AG09319 (cell line): Measurements from ENCODE around the gene TRIM68.
A peak's percentile ranks its signal among the peaks of the same experiment; 100 is the strongest.

Source experiments
- DNase-seq: peaks from one replicate; pipeline ENCODE4 v3.0.0-alpha.2; 2010; ENCODE audit warnings: low read depth; ENCODE audit errors: extremely low read depth
- TF ChIP-seq, protein P1 (sequence below): IDR thresholded peaks from 2 replicates; pipeline ENCODE4 v1.5.1; 2011; ENCODE audit warnings: low read depth, mild to moderate bottlenecking, inconsistent platforms, low read length, moderate library complexity

Gene TRIM68

GRCh38 chr11:4619514-4619913, 11.5 kb upstream of the TRIM68 start:
- DNase-seq = no peak
- TF ChIP-seq, protein P1, sequence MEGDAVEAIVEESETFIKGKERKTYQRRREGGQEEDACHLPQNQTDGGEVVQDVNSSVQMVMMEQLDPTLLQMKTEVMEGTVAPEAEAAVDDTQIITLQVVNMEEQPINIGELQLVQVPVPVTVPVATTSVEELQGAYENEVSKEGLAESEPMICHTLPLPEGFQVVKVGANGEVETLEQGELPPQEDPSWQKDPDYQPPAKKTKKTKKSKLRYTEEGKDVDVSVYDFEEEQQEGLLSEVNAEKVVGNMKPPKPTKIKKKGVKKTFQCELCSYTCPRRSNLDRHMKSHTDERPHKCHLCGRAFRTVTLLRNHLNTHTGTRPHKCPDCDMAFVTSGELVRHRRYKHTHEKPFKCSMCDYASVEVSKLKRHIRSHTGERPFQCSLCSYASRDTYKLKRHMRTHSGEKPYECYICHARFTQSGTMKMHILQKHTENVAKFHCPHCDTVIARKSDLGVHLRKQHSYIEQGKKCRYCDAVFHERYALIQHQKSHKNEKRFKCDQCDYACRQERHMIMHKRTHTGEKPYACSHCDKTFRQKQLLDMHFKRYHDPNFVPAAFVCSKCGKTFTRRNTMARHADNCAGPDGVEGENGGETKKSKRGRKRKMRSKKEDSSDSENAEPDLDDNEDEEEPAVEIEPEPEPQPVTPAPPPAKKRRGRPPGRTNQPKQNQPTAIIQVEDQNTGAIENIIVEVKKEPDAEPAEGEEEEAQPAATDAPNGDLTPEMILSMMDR = no peak

DNA sequence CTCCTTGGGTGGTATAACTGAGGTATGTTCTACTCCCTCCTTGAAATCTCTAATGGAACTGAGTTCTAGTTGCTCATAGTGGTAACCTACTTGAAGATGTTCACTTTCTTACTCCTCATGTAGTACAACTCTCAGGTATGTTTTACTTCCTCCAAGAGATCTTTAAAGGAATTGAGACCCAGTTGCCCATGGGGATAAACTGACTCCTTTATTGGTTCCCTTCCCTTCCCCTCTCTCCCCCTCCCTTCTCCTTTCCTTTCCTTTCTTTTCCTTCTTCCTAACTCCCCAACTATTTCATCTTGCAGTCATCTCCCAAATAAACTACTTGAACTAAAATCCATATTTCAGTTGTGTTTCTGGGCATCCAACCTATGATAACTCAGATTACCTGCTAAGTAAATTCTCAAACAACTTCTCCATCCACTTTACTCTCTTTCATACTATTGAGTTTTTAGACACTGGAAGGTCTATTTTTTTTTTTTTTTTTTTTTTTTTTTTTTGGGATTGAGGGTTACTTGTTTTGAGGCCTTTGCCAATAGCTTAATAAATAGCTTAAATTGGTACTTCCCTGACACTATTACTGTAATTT, 7.9 kb upstream of the TRIM68 start:
- no peak for DNase-seq

GRCh38 chr11:4611986-4612385, 4.0 kb upstream of the TRIM68 start:
- TF ChIP-seq, protein P1 = no peak
- no peak for DNase-seq

More for the DNA sequence above, 7.9 kb upstream of the TRIM68 start:
- TF ChIP-seq, protein P1 = no peak

- TF ChIP-seq, protein P1 = no peak
- no peak for DNase-seq
These were observed 2.4 kb upstream of the TRIM68 start for GRCh38 chr11:4610258-4610935.

DNA sequence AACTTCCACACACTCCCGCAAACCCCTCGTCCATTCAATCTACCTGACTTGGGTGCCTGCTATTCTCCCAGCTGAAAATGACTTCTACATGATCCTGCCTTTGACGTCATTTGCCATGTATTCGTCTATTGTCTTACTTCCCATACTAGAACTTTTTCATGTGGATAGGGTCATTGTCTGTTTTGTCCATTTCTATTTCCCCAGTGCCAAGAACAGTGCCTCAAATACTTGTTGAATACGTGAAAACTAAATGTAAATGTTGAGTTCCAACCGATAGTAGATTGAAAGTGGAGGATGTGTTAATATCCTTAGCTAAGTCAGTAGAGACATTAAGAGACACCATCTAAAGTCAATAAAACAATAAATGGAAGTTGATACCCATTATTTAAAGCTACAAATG, 935 bp downstream of the TRIM68 start:
- TF ChIP-seq, protein P1 = no peak

DNA sequence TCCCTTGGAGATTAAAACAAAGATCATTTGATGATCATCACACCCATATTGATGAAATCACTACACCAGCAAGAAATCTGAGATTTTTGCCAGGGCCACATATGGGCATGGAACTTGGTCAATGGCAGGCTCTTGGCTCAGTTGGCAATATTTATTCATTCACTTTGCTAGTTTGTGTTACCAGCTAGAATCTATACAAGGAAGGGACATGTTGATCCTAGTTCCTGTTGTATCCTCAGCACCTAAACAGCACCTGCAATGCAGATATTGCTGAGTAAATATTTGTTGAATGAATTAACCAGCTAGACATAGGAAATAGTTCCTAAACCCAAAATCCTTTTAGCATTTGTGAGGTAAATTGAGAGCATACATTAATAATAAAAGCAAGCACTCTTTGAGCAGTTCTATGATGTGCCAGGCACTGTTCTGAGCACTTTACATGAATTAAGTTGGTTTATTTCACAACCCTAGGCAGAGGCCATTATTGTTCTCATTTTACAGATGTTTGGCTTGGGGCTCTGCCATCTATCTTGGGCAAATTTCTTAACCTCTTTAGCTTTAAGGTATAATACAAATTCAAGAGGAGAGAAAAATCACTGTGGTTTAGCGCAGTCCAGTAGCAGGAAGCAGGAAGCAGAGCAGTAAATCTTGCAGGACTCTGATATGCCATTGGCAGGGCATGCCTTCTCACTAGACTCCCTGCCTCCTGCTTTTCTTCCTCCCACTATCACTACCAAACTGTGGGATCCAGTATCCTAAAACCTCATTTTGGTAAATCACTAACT, 1.6 kb downstream of the TRIM68 start:
- peak; percentile 11 for DNase-seq
- TF ChIP-seq, protein P1 = no peak

More for the DNA sequence above, 935 bp downstream of the TRIM68 start:
- no peak for DNase-seq

DNA sequence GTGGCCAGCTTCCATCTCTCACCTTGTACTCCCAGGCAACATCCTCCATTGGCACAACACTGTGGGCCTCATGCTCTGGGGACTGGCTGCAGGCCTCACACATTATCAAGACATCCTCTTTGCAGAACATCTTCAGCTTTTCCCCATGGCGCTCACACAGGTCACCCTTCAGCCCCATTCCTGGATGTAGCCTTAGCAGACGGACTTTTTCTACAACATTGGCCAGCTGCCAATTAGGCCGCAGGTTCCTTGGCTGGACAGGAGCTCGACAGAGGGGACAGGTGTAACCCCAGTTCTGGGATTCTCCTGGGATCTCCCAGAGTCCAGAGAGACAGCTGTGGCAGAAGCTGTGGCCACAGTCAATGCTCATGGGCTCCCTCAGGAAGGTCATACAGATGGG, 3.0 kb downstream of the TRIM68 start:
- no peak for DNase-seq
- TF ChIP-seq, protein P1 = no peak
